Measurements from ENCODE around the gene RCSD1.

The RCSD1 gene

DNA sequence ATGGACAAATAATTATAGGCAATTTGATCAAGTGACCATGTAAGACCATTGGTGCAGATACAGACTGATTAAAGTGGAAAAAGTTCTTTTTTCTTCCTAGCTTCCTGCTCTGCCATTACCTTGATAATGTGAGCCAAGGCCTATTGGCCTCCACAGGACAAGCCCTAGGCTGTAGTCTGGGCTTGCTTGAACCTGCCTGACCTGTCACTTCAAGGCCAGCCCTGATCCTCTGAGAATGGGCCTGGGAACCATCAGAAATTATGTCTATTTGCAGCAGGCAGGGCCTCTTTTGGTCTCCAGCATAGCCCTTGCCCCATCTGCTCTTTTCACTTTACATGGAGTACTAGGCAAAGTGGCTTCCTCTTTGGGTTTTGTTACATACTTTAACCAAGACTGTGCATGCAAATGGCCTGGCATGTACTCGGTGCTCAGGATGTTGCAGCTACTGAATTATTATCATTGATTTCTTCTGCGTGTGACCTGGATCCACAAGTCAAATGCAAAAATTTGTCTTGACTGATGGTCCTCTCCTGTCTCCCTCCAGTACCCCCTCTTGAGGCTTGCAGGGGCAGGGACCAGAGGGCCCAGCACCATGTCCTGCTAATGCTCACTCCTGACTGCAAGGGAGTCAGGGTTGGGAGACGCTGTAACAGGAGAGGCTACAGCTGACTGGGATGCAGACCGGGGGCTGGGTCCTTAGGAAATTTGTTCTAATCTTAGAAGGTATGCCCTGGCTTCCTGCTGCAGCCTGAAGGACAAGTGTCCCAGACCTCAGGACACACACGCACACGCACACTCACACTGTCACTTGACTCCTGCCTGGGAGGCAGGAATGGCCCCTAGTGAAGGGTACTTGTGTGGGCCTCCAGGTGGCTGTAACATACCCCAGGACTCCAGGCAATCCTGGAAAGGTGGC is 39.4 kb downstream of the RCSD1 start:
- DNase-seq (no peak), ATAC-seq (no peak)

DNA sequence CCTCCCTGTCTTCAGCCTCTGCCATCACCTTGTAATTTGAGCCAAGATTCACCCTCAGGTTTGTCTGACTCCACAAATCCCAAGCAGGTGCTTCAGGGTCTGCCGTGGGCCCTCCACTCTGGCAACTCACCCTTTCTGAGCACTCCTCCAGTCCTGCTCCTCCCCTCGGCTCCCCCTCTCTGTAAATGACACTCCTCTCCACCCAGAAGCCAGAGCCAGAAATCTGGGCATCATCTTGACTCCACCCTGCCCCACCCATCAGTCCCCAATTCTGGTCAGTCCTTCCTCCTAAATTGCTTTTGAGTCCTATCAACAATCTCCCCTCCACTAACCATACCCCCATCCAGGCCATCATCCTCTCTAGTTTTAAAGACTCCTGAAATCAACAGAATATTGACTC is 40.5 kb downstream of the RCSD1 start:
- ATAC-seq, result no peak
- no peak for DNase-seq

DNA sequence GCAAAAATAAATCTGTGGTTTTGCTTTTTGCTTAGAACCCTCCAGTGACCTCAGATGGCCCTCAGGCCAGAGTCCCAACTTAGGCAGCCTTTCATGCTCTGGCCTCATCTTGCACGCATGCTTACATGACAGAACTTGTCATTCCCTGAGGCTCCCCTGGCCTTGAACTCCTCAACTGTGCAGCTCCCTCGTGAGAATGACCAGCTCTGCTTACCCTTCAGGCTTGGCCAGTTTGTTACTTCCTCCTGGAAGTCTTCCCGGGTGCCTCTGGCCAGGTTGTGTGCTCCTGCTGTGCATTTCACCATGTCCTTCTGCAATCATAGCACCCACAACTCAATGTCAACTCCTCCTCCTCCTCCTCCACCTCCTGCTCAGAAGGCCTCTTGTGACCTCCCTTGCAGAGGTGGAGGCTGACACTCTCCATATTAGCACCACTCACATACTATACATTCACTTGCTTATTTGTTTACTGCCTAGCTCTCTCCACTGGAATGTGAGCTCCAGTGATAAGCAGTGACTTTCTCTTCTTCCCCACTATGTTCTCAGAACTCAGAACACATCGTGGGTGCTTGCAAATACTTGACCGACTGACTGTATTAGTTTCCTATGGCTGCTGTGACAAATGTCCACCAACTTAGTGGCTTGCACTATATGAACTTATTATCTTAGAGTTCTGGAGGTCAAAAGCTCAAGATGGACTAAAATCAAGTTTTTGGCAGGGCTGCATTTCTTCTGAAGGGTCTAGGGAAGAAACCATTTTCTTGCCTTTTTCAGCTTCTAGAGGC is 41.9 kb downstream of the RCSD1 start:
- no peak for DNase-seq
- ATAC-seq, result no peak

DNA sequence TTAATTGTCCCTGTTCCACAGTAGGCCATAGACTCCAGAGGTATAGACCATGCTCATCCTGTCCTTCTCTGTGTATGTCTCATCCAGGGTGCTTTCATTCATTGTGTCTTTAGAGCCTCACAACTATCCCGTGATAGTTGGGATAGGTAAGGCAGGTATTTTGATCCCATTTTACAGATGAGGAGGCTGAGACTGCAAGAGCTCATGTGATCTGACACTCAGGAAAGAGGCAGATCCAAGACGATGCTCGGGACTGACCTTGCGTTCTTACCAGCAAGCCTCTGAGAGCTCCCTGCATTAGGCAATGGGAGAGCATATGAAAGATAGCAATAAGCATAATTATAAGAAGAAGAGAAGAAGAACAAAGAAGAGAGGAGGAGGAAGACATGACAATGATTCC is 42.8 kb downstream of the RCSD1 start:
- DNase-seq (no peak), ATAC-seq (no peak)

DNA sequence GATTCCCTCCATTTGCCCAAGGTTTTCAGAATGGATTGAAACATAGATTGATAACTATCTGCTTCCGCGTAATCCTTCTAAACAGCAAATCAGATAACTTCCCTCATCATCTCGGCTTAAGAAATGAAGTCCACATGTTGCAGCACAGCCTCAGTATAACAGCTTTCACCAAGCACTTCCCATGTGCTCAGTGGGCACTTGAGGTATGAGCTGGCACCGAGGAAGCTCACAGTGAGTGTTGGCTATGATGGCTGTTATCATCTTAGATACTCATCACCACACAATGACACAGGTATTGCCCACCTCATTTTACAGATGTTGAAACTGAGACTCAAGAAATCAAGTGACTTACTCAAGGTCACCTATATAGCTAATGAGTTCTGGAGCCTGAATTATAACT is 43.2 kb downstream of the RCSD1 start:
- ATAC-seq, result no peak

DNA sequence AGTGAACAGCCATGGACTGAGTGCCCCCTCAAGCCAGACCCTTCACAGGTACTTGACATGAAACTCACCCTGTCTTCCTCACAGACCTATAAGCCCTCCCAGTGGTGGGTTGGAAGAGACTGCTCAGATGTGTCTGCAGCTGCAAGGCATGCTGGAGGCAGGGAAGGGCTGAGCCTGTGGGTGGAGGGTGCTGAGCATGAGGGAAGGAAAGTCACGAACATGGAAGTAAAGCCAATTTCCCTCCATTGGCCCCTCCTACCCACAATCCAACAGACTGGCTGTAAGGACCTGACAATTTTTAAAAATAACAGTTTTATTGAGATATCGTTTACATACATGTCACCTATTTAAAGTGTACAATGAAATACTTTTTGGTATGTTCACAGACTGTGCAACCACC is 44.1 kb downstream of the RCSD1 start:
- no peak for ATAC-seq
- no peak for DNase-seq

More for the DNA sequence above, 43.2 kb downstream of the RCSD1 start:
- no peak for DNase-seq

DNA sequence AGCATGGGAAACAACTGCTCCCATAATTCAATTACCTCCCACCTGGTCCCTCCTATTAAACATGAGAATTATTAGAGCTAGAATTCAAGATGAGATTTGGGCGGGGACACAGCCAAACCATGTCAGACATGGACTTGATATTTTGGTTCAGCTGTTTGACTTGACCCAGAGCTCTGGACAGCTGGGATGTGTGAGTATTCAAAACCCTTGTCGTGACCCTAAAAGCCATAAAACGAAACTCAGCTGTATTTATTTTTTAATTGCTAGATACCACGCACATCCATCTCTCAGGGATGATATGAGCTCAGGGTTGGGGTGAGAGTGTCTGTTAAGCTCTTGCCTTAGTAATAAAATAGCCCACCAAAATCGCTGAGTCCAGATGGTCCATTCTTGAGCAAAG is 45.4 kb downstream of the RCSD1 start:
- no peak for DNase-seq
- ATAC-seq, result no peak

DNA sequence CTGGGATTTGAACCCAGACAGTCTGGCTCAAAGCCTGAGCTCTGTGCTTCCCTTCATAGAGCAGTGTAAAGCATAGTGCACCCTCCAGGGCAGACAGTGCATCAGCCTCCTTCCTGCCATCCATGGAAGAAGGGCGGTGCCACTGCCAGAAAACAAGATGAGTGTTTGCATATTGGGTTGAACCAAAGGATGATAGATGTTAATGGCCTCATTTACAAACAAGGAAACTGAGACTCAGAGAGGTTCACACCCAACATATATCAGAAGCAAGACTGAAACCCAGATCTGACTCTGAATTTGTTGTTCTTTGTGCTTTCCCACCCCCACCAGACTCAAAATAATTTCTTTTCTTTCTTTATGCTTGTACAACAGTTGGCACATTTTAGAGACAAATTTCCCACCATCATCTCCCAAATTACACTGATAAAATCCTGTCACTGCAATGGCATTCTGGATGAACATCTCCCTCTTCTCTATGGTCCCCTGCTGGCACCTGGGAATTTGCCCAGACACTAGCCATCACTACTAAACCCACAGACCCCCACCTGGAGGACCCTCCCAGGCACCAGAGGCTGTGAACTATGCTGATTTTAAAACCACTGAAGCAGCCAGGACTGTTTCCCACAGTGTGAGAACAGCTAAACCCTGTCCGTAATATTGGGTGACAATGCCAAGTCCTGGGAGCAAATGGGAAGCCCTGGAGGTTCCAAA is 46.3 kb downstream of the RCSD1 start:
- peak; percentile 8 for ATAC-seq
- DNase-seq, result no peak

DNA sequence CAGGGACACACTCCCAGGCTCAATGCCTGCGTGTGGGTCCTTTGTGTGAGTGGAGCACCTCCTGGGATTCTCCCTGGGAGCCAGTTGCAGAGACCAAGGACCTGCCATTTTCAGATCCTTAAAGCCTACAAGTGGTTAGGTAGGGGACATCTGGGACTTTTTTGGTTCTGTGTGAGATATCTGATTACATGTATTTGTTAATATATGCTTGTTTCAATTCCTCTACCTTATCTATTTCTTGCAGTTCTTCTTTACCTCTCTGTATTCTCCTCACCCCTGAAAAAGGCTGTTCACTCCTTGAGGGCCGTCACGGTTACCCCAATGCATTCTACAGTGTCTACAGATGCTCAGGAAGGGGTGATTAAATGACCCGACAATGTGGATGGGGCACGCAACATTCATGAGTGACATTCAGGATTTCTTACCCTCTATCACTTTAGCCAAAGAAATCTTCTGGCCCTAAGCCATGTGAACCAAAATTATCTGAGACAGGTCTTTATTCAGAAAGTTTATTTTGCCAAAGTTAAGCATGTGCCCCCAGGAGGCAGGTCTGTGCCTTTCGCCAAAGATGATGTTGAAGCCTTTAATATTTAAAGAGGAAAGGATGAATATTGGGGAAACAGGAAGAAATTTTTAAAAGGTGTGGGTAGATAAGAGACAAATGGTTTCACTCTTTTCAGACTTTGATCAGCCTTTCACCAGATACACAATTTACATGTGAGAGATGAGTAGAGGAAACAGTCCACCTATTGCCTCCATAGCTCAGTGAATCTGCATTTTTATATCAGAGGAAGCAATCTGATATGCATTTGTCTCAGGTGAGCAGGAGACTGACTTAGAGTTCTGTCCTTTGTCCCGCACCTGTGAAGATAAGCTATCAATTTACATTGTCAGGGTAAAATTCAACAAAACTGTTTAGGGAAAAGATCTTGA is 47.1 kb downstream of the RCSD1 start:
- DNase-seq (no peak), ATAC-seq (no peak)

DNA sequence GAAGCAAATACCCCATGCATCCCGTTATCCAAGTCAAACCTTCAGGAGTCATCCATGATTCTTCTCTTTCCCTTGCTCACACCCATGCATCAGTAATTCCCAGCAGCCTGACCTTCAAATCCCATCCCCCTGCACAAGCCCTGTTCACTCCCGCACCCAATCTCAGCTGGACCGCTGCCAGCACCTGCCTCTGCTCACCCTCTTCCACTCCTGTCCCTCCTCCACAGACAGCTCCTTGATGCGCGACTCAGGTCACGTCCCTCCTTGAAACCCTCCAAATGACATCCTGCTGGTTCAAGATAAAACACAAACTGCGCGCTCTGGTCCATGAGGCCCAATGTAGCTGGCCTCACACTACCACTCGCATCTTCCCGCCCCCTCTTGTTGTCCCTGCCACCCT is 48.4 kb downstream of the RCSD1 start:
- ATAC-seq (no peak), DNase-seq (no peak)

DNA sequence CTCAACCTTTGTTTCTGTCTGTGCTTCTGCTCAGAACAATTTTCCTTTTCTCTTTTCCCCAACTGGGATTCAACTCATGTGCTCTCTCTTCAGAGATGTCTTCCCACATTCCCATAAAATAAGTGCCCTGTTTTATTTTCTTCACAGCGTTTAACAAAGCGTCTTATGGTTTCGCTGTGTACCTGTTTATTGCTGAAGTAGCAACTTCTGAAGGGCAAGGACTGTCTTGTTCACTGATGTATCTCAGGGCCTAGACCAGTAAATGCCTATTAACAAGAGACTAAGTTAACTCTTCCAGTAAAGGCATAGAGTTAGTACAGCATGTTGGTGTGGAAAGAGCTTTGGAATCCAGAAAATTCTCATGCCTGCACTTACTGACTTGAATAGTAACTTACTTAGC is 48.8 kb downstream of the RCSD1 start:
- ATAC-seq, result no peak
- DNase-seq, result no peak

DNA sequence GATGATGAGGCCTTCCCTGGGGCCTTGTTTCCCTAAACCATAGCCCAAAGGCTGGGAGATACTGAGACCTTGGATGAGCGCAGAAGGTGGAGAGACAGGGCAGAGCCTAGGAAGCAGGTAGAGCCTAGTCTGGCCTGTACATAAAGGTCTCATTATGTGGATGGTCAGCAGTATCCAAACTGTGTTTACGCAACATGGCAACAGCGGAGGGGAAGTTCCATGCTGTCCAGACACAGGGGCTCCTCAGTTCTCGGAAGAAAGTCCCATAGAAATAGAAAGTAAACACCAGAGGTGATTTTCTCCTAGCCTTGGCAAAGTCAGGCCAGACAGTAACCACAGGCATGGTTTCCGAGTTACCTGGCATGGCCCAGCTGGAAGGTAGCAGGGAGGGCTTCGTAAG is 49.7 kb downstream of the RCSD1 start:
- ATAC-seq, result no peak
- DNase-seq, result no peak

DNA sequence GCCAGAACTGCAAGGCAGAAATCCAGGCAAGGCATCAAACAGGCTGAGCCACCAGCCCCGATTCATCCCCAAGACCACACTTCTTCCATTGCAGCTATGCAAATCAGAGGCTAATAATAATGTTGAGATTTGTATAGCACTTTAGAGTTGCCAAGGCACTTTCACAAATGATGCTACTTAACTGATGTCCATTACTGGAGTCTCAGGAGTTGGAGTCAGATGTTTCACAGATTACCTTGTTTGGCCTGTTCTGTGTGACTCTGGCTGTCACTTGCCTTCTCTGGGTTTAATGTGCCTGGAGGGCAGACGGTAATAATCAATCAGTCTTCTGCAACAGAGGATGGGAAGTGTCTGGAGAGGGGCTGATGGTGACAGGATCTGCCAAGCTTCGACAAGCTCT is 51.0 kb downstream of the RCSD1 start:
- no peak for ATAC-seq
- no peak for DNase-seq

DNA sequence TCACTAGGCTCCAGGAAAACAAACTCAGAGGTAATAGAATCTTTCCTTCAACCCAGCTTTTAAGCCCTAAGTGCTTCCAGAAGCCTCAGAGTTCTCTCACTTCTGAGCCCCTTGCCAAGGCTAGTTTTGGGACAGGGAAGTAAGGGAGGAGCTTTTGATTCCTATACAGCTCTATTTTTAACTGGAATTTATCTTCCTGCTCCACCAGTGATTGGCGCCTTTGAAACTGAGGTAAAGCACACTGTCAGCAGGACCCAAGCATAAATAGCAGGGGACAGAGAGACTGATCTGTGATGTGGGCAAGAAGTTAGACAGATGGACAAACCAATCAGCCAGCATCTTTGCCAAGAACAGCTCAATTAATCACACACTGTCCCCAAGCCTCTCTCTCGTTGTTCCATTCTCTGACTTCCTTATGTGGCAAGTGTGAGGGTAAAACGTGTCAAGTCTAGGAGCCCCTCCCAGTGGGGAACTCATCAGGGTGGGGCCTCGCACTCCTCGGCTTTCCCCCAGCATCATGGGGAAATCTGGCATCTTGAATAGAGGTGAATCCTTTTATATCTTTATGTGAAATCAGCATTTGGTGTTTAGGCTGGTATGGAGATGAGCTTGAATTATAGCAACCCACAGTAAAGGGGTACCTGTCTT is 51.5 kb downstream of the RCSD1 start:
- no peak for DNase-seq
- no peak for ATAC-seq

DNA sequence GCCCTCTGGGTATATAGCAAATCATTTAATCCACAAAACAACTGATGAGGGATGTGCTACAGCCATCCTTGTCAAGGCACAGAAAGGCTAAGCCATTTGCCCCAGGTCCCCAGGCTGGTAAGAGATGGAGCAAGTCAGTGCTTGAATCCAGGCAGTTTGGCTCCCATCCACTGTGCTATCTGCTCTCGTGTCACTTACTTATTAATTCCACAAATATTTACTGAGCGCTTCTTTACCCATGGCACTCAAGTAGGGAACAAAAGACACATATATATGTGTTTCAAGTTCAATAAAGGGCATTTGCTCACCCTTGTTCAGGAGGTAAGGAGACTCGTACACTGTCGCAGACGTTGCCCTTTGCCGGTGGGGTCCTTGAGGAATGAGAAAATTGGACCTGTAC is 53.2 kb downstream of the RCSD1 start:
- DNase-seq (no peak), ATAC-seq (no peak)

DNA sequence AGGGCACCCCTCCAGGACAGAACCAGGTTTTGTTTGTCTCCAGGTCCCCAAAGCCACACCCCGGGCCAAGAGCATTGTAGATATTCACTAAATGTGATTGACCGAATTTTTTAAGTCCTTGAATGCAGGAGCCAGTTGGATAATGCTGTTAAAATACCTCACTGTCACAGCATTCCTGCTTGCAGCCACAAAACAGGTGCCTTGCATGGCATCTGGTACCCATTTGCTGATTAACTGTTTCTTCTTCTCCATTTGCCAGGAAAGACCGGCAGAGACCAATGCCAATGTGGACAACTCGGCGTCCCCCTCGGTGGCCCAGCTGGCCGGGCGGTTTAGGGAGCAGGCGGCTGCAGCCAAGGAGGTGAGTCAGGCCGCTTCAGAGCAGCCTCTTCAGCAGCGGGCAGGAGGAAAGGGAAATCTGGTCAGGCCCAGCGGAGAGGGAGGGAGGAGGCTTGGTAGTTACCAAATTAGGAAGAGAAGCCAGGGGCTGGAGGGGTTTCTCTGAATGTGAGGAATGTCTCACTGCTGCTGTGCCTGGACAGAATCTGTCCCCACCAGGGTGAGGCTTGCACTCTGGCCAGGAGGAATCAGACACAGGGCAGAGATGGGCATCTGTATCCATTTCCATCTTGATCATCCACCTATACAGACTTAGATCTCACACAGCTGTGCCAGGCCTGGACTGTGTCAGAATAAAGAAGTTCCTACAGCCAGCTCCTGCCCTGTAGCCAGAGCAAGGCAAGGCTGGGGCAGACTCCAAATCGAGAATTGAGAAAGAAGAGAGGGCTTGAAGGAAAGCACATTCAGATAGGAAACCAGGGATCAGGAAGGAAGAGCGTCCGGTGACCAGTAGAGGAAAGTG is 53.8 kb downstream of the RCSD1 start:
- ATAC-seq (no peak), DNase-seq (no peak)

DNA sequence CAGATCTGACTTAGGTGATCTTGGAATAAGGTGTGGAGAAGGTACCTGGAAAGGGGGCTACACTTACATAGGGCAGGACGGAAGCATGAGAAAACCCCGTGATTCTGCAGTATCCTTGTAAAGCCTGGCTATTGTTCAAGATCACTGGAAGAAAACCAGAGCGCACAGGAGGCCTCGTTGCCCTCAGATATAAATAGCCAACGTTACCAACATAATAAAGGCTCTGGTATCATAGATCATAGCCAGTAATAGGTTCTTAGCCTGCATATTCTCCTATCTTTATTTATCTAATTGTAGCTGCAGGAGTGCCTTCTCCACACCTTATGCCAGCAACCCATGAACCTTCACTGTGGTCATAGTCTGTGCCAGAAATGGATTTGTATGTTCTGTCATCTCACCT is 55.8 kb downstream of the RCSD1 start:
- no peak for DNase-seq
- ATAC-seq, result no peak

DNA sequence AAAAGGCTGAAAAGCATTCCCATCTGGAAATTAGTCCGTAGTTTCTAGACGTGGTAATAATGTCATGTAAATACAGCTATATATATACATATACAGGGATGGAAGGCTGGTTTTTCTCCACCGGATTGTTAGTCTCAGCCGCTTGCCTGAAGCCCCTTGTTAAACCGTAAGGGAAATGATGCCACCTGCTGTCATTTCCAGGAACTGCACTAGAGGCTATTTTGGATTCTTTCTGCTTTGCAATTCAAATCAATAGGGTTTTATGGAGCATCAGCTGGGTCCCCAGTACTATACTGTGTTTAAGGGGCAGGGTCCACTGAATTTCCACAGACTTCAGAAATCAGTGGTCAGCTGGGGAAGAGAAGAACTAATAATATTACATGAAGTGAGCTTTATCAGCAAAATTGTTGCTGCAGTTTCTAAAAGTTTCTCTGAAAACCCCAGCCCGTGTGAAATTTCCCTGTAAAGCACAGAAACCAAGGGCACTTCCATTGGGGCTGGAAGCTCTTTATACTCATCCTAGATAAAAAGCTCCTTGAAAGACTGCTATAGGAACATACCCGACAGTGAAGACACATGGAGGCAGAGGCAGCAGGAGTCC is 58.0 kb downstream of the RCSD1 start:
- DNase-seq (peak; percentile 86), ATAC-seq (peak; percentile 11)

DNA sequence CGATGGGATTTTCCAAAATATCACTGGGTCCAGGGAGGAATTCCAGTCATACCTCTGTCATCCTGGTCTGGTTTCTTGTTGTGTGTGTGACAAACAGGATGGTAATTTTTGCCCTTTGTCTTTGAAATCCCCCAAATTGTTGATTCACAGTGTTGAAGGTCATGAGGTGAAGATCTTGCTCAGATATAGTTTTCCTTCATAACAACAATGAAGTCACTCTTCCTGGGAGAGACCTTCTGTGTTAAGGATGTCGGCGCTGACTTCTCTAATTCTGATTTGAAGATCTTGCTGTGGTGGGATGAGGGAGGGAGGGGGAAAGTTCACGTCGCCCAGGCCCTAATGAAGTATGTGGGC is 59.5 kb downstream of the RCSD1 start:
- peak; percentile 42 for ATAC-seq
- DNase-seq, result no peak

DNA sequence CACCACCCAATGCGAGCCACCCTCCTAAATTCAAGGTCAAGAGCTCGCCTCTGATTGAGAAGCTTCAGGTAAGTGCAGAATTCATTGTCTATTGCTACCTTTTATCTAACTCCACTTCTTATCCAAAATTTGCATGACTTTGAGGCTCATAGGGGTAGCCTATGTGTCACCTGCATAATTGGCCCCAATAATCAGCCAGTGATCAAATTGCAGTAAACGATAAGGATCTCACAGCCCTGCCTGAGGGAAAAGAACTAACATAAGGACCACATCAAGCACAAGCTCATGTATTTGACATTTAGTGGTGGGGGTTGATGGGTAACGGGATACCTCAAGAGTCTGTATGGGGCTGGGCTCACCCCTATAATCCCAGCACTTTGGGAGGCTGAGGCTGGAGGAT is 60.0 kb downstream of the RCSD1 start:
- DNase-seq, result no peak
- ATAC-seq, result peak; percentile 62

Measured in stimulated activated naive CD8-positive, alpha-beta T cell treated with anti-CD3 and anti-CD28 coated beads, Interleukin-15, Interleukin-2, amounts not matched to agents 100 U/mL and 50 U/mL, for 24 hours (primary cell).